Epidermal melanocyte (primary cell): ENCODE results near the gene ZFAND5.

ENCODE experiments used
- DNase-seq: peaks from one replicate; pipeline ENCODE4 v3.0.0; 2011; ENCODE audit warnings: low spot score; ENCODE audit not compliant: insufficient read length

ZFAND5 gene

GRCh38 chr9:72363236-72363635, 1.8 kb downstream of the ZFAND5 start:
- DNase-seq, result no peak

- peak; percentile 61 for DNase-seq
These were observed 2.3 kb downstream of the ZFAND5 start for GRCh38 chr9:72362680-72363139.

GRCh38 chr9:72362118-72362531, 2.9 kb downstream of the ZFAND5 start:
- DNase-seq, result no peak

- DNase-seq, result no peak
These were observed 3.8 kb downstream of the ZFAND5 start for GRCh38 chr9:72361217-72361616.

GRCh38 chr9:72360324-72360723, 4.7 kb downstream of the ZFAND5 start:
- DNase-seq, result no peak

GRCh38 chr9:72356041-72356582, 8.9 kb downstream of the ZFAND5 start:
- no peak for DNase-seq

- DNase-seq, result no peak
These were observed 9.9 kb downstream of the ZFAND5 start for GRCh38 chr9:72355153-72355552.

- DNase-seq, result no peak
These were observed 10.3 kb downstream of the ZFAND5 start for GRCh38 chr9:72354704-72355103.

- no peak for DNase-seq
These were observed 11.4 kb downstream of the ZFAND5 start for GRCh38 chr9:72353455-72354116.

GRCh38 chr9:72352911-72353388, 12.1 kb downstream of the ZFAND5 start:
- DNase-seq, result no peak

GRCh38 chr9:72351538-72352453, 13.2 kb downstream of the ZFAND5 start:
- no peak for DNase-seq

GRCh38 chr9:72349911-72350310, 15.1 kb downstream of the ZFAND5 start:
- DNase-seq, result no peak

- no peak for DNase-seq
These were observed 15.8 kb downstream of the ZFAND5 start for GRCh38 chr9:72349240-72349639.

GRCh38 chr9:72346333-72346732, 18.7 kb downstream of the ZFAND5 start:
- no peak for DNase-seq

- no peak for DNase-seq
These were observed 26.4 kb downstream of the ZFAND5 start for GRCh38 chr9:72338631-72339030.

GRCh38 chr9:72337286-72337685, 27.7 kb downstream of the ZFAND5 start:
- no peak for DNase-seq

GRCh38 chr9:72334658-72335337, 30.2 kb downstream of the ZFAND5 start:
- no peak for DNase-seq

GRCh38 chr9:72333709-72334108, 31.3 kb downstream of the ZFAND5 start:
- DNase-seq, result no peak

- no peak for DNase-seq
These were observed 31.8 kb downstream of the ZFAND5 start for GRCh38 chr9:72333197-72333596.

GRCh38 chr9:72332351-72332750, 32.7 kb downstream of the ZFAND5 start:
- no peak for DNase-seq

GRCh38 chr9:72327631-72328030, 37.4 kb downstream of the ZFAND5 start:
- DNase-seq, result no peak

- DNase-seq, result no peak
These were observed 38.4 kb downstream of the ZFAND5 start for GRCh38 chr9:72326641-72327040.
